Mesendoderm (in vitro differentiated cells): ENCODE data around the gene TAS2R16.

Source experiments
- DNase-seq: peaks from one replicate; pipeline ENCODE4 v3.0.0; 2013
- H2AK5ac ChIP-seq: 2 replicates; pipeline ENCODE4 v1.6.1; 2013; ENCODE audit warnings: low read length, inconsistent platforms
- H2BK120ac ChIP-seq: 2 replicates; pipeline ENCODE4 v1.6.1; 2013; ENCODE audit warnings: low read depth, mild to moderate bottlenecking, low read length, moderate library complexity, mixed read lengths
- H2BK15ac ChIP-seq: replicated peaks from 2 replicates; pipeline ENCODE4 v1.6.1; 2013; ENCODE audit warnings: low read depth, mild to moderate bottlenecking, moderate library complexity
- H2BK5ac ChIP-seq: 2 replicates; pipeline ENCODE4 v1.6.1; 2013; ENCODE audit warnings: low read length, inconsistent platforms
- H3K18ac ChIP-seq: 2 replicates; pipeline ENCODE4 v1.6.1; 2013; ENCODE audit warnings: mild to moderate bottlenecking, low read length, mixed read lengths
- H3K23ac ChIP-seq: one replicate; pipeline ENCODE4 v1.6.1; 2013; ENCODE audit warnings: low read length
- H3K27ac ChIP-seq: 2 replicates; pipeline ENCODE4 v1.5.1; 2013; ENCODE audit warnings: low read depth, mild to moderate bottlenecking, inconsistent platforms, low read length, moderate library complexity
- H3K27me3 ChIP-seq: 2 replicates; pipeline ENCODE4 v1.6.1; 2013; ENCODE audit warnings: low read length, control low read depth, mild to moderate bottlenecking, inconsistent platforms; ENCODE audit not compliant: insufficient read depth, poor library complexity
- H3K36me3 ChIP-seq: 2 replicates; pipeline ENCODE4 v1.6.1; 2013; ENCODE audit warnings: low read length, inconsistent platforms; ENCODE audit not compliant: control insufficient read depth, insufficient read depth
- H3K4ac ChIP-seq: one replicate; pipeline ENCODE4 v1.6.1; 2013; ENCODE audit warnings: low read depth, mild to moderate bottlenecking, low read length, moderate library complexity
- H3K4me1 ChIP-seq: 2 replicates; pipeline ENCODE4 v1.6.1; 2013; ENCODE audit warnings: low read depth, low read length, inconsistent platforms; ENCODE audit not compliant: control insufficient read depth
- H3K4me2 ChIP-seq: 2 replicates; pipeline ENCODE4 v1.6.1; 2013; ENCODE audit warnings: low read length
- H3K4me3 ChIP-seq: 2 replicates; pipeline ENCODE4 v1.5.1; 2013; ENCODE audit warnings: mild to moderate bottlenecking, low read length
- H3K56ac ChIP-seq: one replicate; pipeline ENCODE4 v1.6.1; 2013; ENCODE audit warnings: low read length
- H3K79me1 ChIP-seq: 2 replicates; pipeline ENCODE4 v1.6.1; 2013; ENCODE audit warnings: low read length, inconsistent platforms
- H3K79me2 ChIP-seq: 2 replicates; pipeline ENCODE4 v1.6.1; 2013; ENCODE audit warnings: mild to moderate bottlenecking, low read length; ENCODE audit not compliant: control insufficient read depth, insufficient read depth
- H3K9ac ChIP-seq: 2 replicates; pipeline ENCODE4 v1.6.1; 2013; ENCODE audit warnings: low read length, inconsistent platforms
- H4K5ac ChIP-seq: one replicate; pipeline ENCODE4 v1.6.1; 2013; ENCODE audit warnings: low read length
- H4K8ac ChIP-seq: one replicate; pipeline ENCODE4 v1.6.1; 2013; ENCODE audit warnings: low read depth, mild to moderate bottlenecking, control low read depth, low read length, moderate library complexity
- WGBS: extraction: QIAGEN DNeasy Blood & Tissue Kit; methylation state at CpG from one replicate; pipeline ENCODE4 v1.1.7; 2013; ENCODE audit warnings: low lambda C conversion rate, missing lambda C conversion rate; ENCODE audit not compliant: insufficient coverage; ENCODE audit errors: extremely low coverage; 5-methylcytosine and 5-hydroxymethylcytosine counted together

Gene TAS2R16

GRCh38 chr7:122987463-122987862, 8.0 kb downstream of the TAS2R16 start:
- H3K56ac ChIP-seq, result no peak overlapping the region
- H2BK5ac ChIP-seq, result no peak overlapping the region
- H3K9ac ChIP-seq, result no peak overlapping the region
- no peaks in the 10 kb centered on the region for H3K36me3 ChIP-seq
- H3K4me3 ChIP-seq, result no peak overlapping the region
- DNase-seq, result no peak
- no peak overlapping the region for H3K23ac ChIP-seq
- no peak overlapping the region for H4K8ac ChIP-seq
- H3K27me3 ChIP-seq, result no peaks in the 10 kb centered on the region
- H3K4me1 ChIP-seq, result no peaks in the 10 kb centered on the region
- no peak overlapping the region for H4K5ac ChIP-seq
- H3K4me2 ChIP-seq, result no peak overlapping the region
- no peak overlapping the region for H3K4ac ChIP-seq
- H2BK120ac ChIP-seq, result no peak overlapping the region
- no peaks in the 10 kb centered on the region for H3K79me2 ChIP-seq
- no peak overlapping the region for H3K27ac ChIP-seq
- H3K79me1 ChIP-seq, result no peaks in the 10 kb centered on the region
- no peak overlapping the region for H2BK15ac ChIP-seq
- WGBS, result no CpG with 5 or more reads among the region's 2 CpGs
- H3K18ac ChIP-seq, result no peak overlapping the region
- no peak overlapping the region for H2AK5ac ChIP-seq

GRCh38 chr7:122984021-122984420, 11.5 kb downstream of the TAS2R16 start:
- no CpG with 5 or more reads among the region's 2 CpGs for WGBS
- no peaks in the 10 kb centered on the region for H3K79me1 ChIP-seq
- no peak overlapping the region for H2BK5ac ChIP-seq
- H3K56ac ChIP-seq, result no peak overlapping the region
- H3K79me2 ChIP-seq, result no peaks in the 10 kb centered on the region
- H4K5ac ChIP-seq, result no peak overlapping the region
- H3K4me2 ChIP-seq, result no peak overlapping the region
- H3K27me3 ChIP-seq, result no peaks in the 10 kb centered on the region
- no peak overlapping the region for H3K27ac ChIP-seq
- no peak overlapping the region for H2AK5ac ChIP-seq
- H3K4me1 ChIP-seq, result no peaks in the 10 kb centered on the region
- H3K9ac ChIP-seq, result no peak overlapping the region
- no peak overlapping the region for H3K4me3 ChIP-seq
- no peak overlapping the region for H3K18ac ChIP-seq
- no peak overlapping the region for H4K8ac ChIP-seq
- H3K23ac ChIP-seq, result no peak overlapping the region
- H3K4ac ChIP-seq, result no peak overlapping the region
- DNase-seq, result no peak
- no peaks in the 10 kb centered on the region for H3K36me3 ChIP-seq
- H2BK120ac ChIP-seq, result no peak overlapping the region
- H2BK15ac ChIP-seq, result no peak overlapping the region

GRCh38 chr7:122983261-122983660, 12.2 kb downstream of the TAS2R16 start:
- no CpG with 5 or more reads among the region's 1 CpG for WGBS
- Histone ChIP-seq H3K4me1 (no peaks in the 10 kb centered on the region), H3K23ac (no peak overlapping the region), H2BK5ac (no peak overlapping the region), H3K36me3 (no peaks in the 10 kb centered on the region), H3K4me2 (no peak overlapping the region), H2AK5ac (no peak overlapping the region), H3K9ac (no peak overlapping the region), H3K4ac (no peak overlapping the region), H3K27ac (no peak overlapping the region), H3K79me2 (no peaks in the 10 kb centered on the region), H2BK120ac (no peak overlapping the region), H3K79me1 (no peaks in the 10 kb centered on the region), H3K4me3 (no peak overlapping the region), H4K8ac (no peak overlapping the region), H3K27me3 (no peaks in the 10 kb centered on the region), H3K56ac (no peak overlapping the region), H2BK15ac (no peak overlapping the region), H4K5ac (no peak overlapping the region), H3K18ac (no peak overlapping the region)
- DNase-seq, result no peak

- Histone ChIP-seq H2BK15ac (no peak overlapping the region), H3K27me3 (no peaks in the 10 kb centered on the region), H3K9ac (no peak overlapping the region), H3K4me3 (no peak overlapping the region), H3K18ac (no peak overlapping the region), H3K56ac (no peak overlapping the region), H2AK5ac (no peak overlapping the region), H2BK5ac (no peak overlapping the region), H3K4me1 (no peaks in the 10 kb centered on the region), H3K4me2 (no peak overlapping the region), H3K79me1 (no peaks in the 10 kb centered on the region), H4K5ac (no peak overlapping the region), H3K23ac (no peak overlapping the region), H4K8ac (no peak overlapping the region), H3K4ac (no peak overlapping the region), H3K27ac (no peak overlapping the region), H2BK120ac (no peak overlapping the region), H3K36me3 (no peaks in the 10 kb centered on the region), H3K79me2 (no peaks in the 10 kb centered on the region)
- no CpG with 5 or more reads among the region's 1 CpG for WGBS
- no peak for DNase-seq
Measured at GRCh38 chr7:122975341-122975740, 20.2 kb downstream of the TAS2R16 start.

GRCh38 chr7:122974229-122974628, 21.3 kb downstream of the TAS2R16 start:
- no peak overlapping the region for H2BK120ac ChIP-seq
- no CpG with 5 or more reads among the region's 2 CpGs for WGBS
- H2BK5ac ChIP-seq, result no peak overlapping the region
- no peak overlapping the region for H2BK15ac ChIP-seq
- H3K4me1 ChIP-seq, result no peaks in the 10 kb centered on the region
- no peak overlapping the region for H4K5ac ChIP-seq
- no peak overlapping the region for H3K56ac ChIP-seq
- H3K79me1 ChIP-seq, result no peaks in the 10 kb centered on the region
- no peak overlapping the region for H3K4ac ChIP-seq
- H3K4me2 ChIP-seq, result no peak overlapping the region
- H3K36me3 ChIP-seq, result no peaks in the 10 kb centered on the region
- H4K8ac ChIP-seq, result no peak overlapping the region
- H3K23ac ChIP-seq, result no peak overlapping the region
- no peak overlapping the region for H3K27ac ChIP-seq
- no peak overlapping the region for H3K9ac ChIP-seq
- no peak for DNase-seq
- H2AK5ac ChIP-seq, result no peak overlapping the region
- no peak overlapping the region for H3K4me3 ChIP-seq
- H3K18ac ChIP-seq, result no peak overlapping the region
- no peaks in the 10 kb centered on the region for H3K27me3 ChIP-seq
- no peaks in the 10 kb centered on the region for H3K79me2 ChIP-seq

- no peaks in the 10 kb centered on the region for H3K27me3 ChIP-seq
- H3K4me1 ChIP-seq, result no peaks in the 10 kb centered on the region
- no peak overlapping the region for H3K9ac ChIP-seq
- no peak overlapping the region for H2AK5ac ChIP-seq
- H4K8ac ChIP-seq, result no peak overlapping the region
- H3K36me3 ChIP-seq, result no peaks in the 10 kb centered on the region
- no peak overlapping the region for H2BK15ac ChIP-seq
- H4K5ac ChIP-seq, result no peak overlapping the region
- no peaks in the 10 kb centered on the region for H3K79me2 ChIP-seq
- H2BK5ac ChIP-seq, result no peak overlapping the region
- no peak overlapping the region for H3K4ac ChIP-seq
- no peak overlapping the region for H3K23ac ChIP-seq
- no peak overlapping the region for H2BK120ac ChIP-seq
- H3K27ac ChIP-seq, result no peak overlapping the region
- H3K79me1 ChIP-seq, result no peaks in the 10 kb centered on the region
- no peak for DNase-seq
- no CpG with 5 or more reads among the region's 6 CpGs for WGBS
- no peak overlapping the region for H3K56ac ChIP-seq
- no peak overlapping the region for H3K18ac ChIP-seq
- H3K4me3 ChIP-seq, result no peak overlapping the region
- no peak overlapping the region for H3K4me2 ChIP-seq
Measured at GRCh38 chr7:122972056-122972455, 23.4 kb downstream of the TAS2R16 start.
